ENCODE data around the gene FER. TPM values are rescaled to one million over a fixed set of nuclear protein-coding genes. Genes with fewer than 3 reads are reported as not detected.

Gene FER
- total and polyA plus RNA-seq, 7 donors: 1.2 to 36.7 (median 24.2) TPM

- Histone ChIP-seq H3K9me3 (no peaks in the 10 kb centered on the region), H3K27me3 (no peaks in the 10 kb centered on the region), H3K4me3 (no peak overlapping the region), H3K27ac (no peak overlapping the region), H3K4me1 (no peaks in the 10 kb centered on the region), H3K36me3 (no peaks in the 10 kb centered on the region)
- no peak for DNase-seq
- no peak for TF ChIP-seq POLR2AphosphoS5 (IDR thresholded peaks at IDR 0.05)
- no peak for TF ChIP-seq POLR2A (IDR thresholded peaks at IDR 0.05)
- no peak for TF ChIP-seq EP300 (IDR thresholded peaks at IDR 0.05)
- TF ChIP-seq CTCF (IDR thresholded peaks at IDR 0.05): no peak
- WGBS, 2 donors: 83 to 94% methylated on average over 1 of the region's 1 CpG
- intact Hi-C loops (cut with DNase I): no loop called here
These were observed 195.0 kb downstream of the FER start for GRCh38 chr5:108942701-108943100.

- intact Hi-C loops (cut with DNase I): no loop called here
- no peak overlapping the region for H3K27ac ChIP-seq
- 90 to 93% methylated on average over 3 of the region's 3 CpGs for WGBS, 2 donors
- DNase-seq: no peak
- H3K9me3 ChIP-seq: no peaks in the 10 kb centered on the region
- H3K4me3 ChIP-seq: no peak overlapping the region
- H3K27me3 ChIP-seq: no peaks in the 10 kb centered on the region
- no peaks in the 10 kb centered on the region for H3K4me1 ChIP-seq
- no peak for TF ChIP-seq EP300 (IDR thresholded peaks at IDR 0.05)
- TF ChIP-seq POLR2A (IDR thresholded peaks at IDR 0.05): no peak
- no peak for TF ChIP-seq POLR2AphosphoS5 (IDR thresholded peaks at IDR 0.05)
- no peak for TF ChIP-seq CTCF (IDR thresholded peaks at IDR 0.05)
- no peaks in the 10 kb centered on the region for H3K36me3 ChIP-seq
These were observed 197.4 kb downstream of the FER start for GRCh38 chr5:108945094-108945493.

GRCh38 chr5:108946008-108946407, 198.3 kb downstream of the FER start:
- intact Hi-C loops (cut with DNase I): no loop called here
- TF ChIP-seq CTCF (IDR thresholded peaks at IDR 0.05) (no peak), POLR2AphosphoS5 (IDR thresholded peaks at IDR 0.05) (no peak), EP300 (IDR thresholded peaks at IDR 0.05) (no peak), POLR2A (IDR thresholded peaks at IDR 0.05) (no peak)
- no peaks in the 10 kb centered on the region for H3K9me3 ChIP-seq
- no peak overlapping the region for H3K27ac ChIP-seq
- H3K4me3 ChIP-seq: no peak overlapping the region
- no peak for DNase-seq
- H3K4me1 ChIP-seq: no peaks in the 10 kb centered on the region
- H3K27me3 ChIP-seq: no peaks in the 10 kb centered on the region
- H3K36me3 ChIP-seq: no peaks in the 10 kb centered on the region
- 90% methylated on average over 1 of the region's 1 CpG for WGBS, 2 donors

- no peak overlapping the region for H3K4me3 ChIP-seq
- H3K4me1 ChIP-seq: no peaks in the 10 kb centered on the region
- intact Hi-C loops (cut with DNase I): no loop called here
- DNase-seq: no peak
- H3K9me3 ChIP-seq: no peaks in the 10 kb centered on the region
- H3K27me3 ChIP-seq: no peaks in the 10 kb centered on the region
- 95 to 97% methylated on average over 1 of the region's 1 CpG for WGBS, 2 donors
- H3K36me3 ChIP-seq: no peaks in the 10 kb centered on the region
- no peak overlapping the region for H3K27ac ChIP-seq
- TF ChIP-seq POLR2A (IDR thresholded peaks at IDR 0.05) (no peak), POLR2AphosphoS5 (IDR thresholded peaks at IDR 0.05) (no peak), EP300 (IDR thresholded peaks at IDR 0.05) (no peak), CTCF (IDR thresholded peaks at IDR 0.05) (no peak)
These were observed 199.5 kb downstream of the FER start for GRCh38 chr5:108947164-108947563.

GRCh38 chr5:108950276-108950675, 202.6 kb downstream of the FER start:
- Histone ChIP-seq H3K9me3 (no peaks in the 10 kb centered on the region), H3K4me1 (no peaks in the 10 kb centered on the region), H3K27me3 (no peaks in the 10 kb centered on the region), H3K4me3 (no peak overlapping the region), H3K27ac (no peak overlapping the region), H3K36me3 (no peaks in the 10 kb centered on the region)
- DNase-seq: no peak
- WGBS, 2 donors: 97% methylated on average over 2 of the region's 2 CpGs
- intact Hi-C loops (cut with DNase I): no loop called here
- TF ChIP-seq CTCF (IDR thresholded peaks at IDR 0.05) (no peak), EP300 (IDR thresholded peaks at IDR 0.05) (no peak), POLR2AphosphoS5 (IDR thresholded peaks at IDR 0.05) (no peak), POLR2A (IDR thresholded peaks at IDR 0.05) (no peak)
